SK-N-SH (cell line): Measurements from ENCODE around the gene CUEDC2. TPM values are rescaled to one million over a fixed set of nuclear protein-coding genes. Genes with fewer than 3 reads are reported as not detected.

Experiments
- CTCF ChIA-PET: fragments of 300-600, 350-600 bp; formaldehyde crosslinking; extraction: SDS; loops from one replicate; lab custom pipeline; 2021; lab: Yijun Ruan, JAX
- POLR2A ChIA-PET: fragments of 350-600 bp; sonication (Branson Sonifier 250); formaldehyde crosslinking; extraction: SDS; loops from one replicate; lab custom pipeline; 2020; ENCODE audit warnings: antibody characterized with exemption, inconsistent platforms; lab: Yijun Ruan, JAX
- DNase-seq: peaks from one replicate; pipeline ENCODE4 v3.0.0; 2012
- H2AFZ ChIP-seq: fragments of 200-600 bp; sonication (generic); 2 replicates; pipeline ENCODE4 v1.8.1; 2016; ENCODE audit warnings: antibody characterized with exemption, mild to moderate bottlenecking, low read depth
- H3F3A ChIP-seq: fragments of 200-600 bp; sonication (generic); replicated peaks from 2 replicates; pipeline ENCODE3; 2016; ENCODE audit warnings: antibody characterized with exemption, mild to moderate bottlenecking; ENCODE audit not compliant: insufficient read depth
- H3K27ac ChIP-seq, 2 experiments: fragments of 200-500 bp in 1 of 2; fragments of 200-600 bp in 1 of 2; sonication (Bioruptor generic) in 1 of 2; sonication (generic), shearing (Covaris generic) in 1 of 2; 2 replicates each; pipeline versions ENCODE4 v1.5.1 to v1.6.1; 2014 to 2016; ENCODE audit warnings: low read depth in 2 of 2, inconsistent platforms in 1 of 2, low read length in 1 of 2, mild to moderate bottlenecking in 1 of 2, mixed read lengths in 1 of 2
- H3K27me3 ChIP-seq: fragments of 200-600 bp; sonication (generic), shearing (Covaris generic); 2 replicates; pipeline ENCODE4 v1.6.1; 2016; ENCODE audit warnings: mixed run types; ENCODE audit not compliant: insufficient read depth
- H3K36me3 ChIP-seq, 2 experiments: fragments of 200-500 bp in 1 of 2; fragments of 200-600 bp in 1 of 2; sonication (Bioruptor generic) in 1 of 2; sonication (generic) in 1 of 2; replicated peaks in 1 of 2; 2 replicates each; pipeline versions ENCODE3 to v1.5.1; 2014 to 2016; ENCODE audit warnings: low read length in 1 of 2, mild to moderate bottlenecking in 1 of 2; ENCODE audit not compliant: insufficient read depth in 2 of 2, control insufficient read depth in 1 of 2
- H3K4me1 ChIP-seq, 2 experiments: fragments of 200-500 bp in 1 of 2; fragments of 200-600 bp in 1 of 2; sonication (Bioruptor generic) in 1 of 2; sonication (generic), shearing (Covaris generic) in 1 of 2; 2 replicates each; pipeline versions ENCODE4 v1.5.1 to v1.6.1; 2014 to 2016; ENCODE audit warnings: low read depth in 1 of 2, low read length in 1 of 2, mixed run types in 1 of 2; ENCODE audit not compliant: insufficient read depth in 2 of 2, control insufficient read depth in 1 of 2
- H3K4me2 ChIP-seq: fragments of 200-600 bp; sonication (generic), shearing (Covaris generic); 2 replicates; pipeline ENCODE4 v1.6.1; 2017; ENCODE audit warnings: mixed run types
- H3K4me3 ChIP-seq, 2 experiments: fragments of 200-500 bp in 1 of 2; fragments of 200-600 bp in 1 of 2; sonication (Bioruptor generic) in 1 of 2; sonication (generic), shearing (Covaris generic) in 1 of 2; 2 replicates each; pipeline versions ENCODE4 v1.5.1 to v1.8.1; 2014 to 2016; ENCODE audit warnings: low read depth in 2 of 2, inconsistent platforms in 1 of 2, low read length in 1 of 2, mild to moderate bottlenecking in 1 of 2, mixed read lengths in 1 of 2, moderate library complexity in 1 of 2
- H3K79me2 ChIP-seq: fragments of 200-600 bp; sonication (generic); 2 replicates; pipeline ENCODE4 v1.8.1; 2017; ENCODE audit warnings: mild to moderate bottlenecking; ENCODE audit not compliant: insufficient read depth
- H3K9ac ChIP-seq: fragments of 200-600 bp; sonication (generic); 2 replicates; pipeline ENCODE4 v1.6.1; 2017; ENCODE audit warnings: mixed run types
- H3K9me2 ChIP-seq: fragments of 200-600 bp; sonication (generic); 2 replicates; pipeline ENCODE4 v1.6.1; 2017; ENCODE audit warnings: mixed run types
- H3K9me3 ChIP-seq: fragments of 200-600 bp; sonication (generic); 2 replicates; pipeline ENCODE4 v1.6.1; 2017; ENCODE audit warnings: mixed run types, mild to moderate bottlenecking, moderate library complexity
- H4K20me1 ChIP-seq: fragments of 200-600 bp; sonication (generic); 2 replicates; pipeline ENCODE4 v1.6.1; 2017; ENCODE audit warnings: mild to moderate bottlenecking, mixed run types; ENCODE audit not compliant: insufficient read depth
- CHD2 ChIP-seq: fragments of 150-350 bp; IDR thresholded peaks from 2 replicates; pipeline ENCODE4 v1.6.1; 2018; ENCODE audit warnings: low read length; ENCODE audit not compliant: partially characterized antibody
- EP300 ChIP-seq, 2 experiments: IDR thresholded peaks; 2 replicates each; pipeline versions ENCODE4 v1.4.0 to v1.6.1; 2012; ENCODE audit warnings: borderline replicate concordance in 1 of 2, low read depth in 1 of 2, low read length in 1 of 2
- GABPA ChIP-seq: IDR thresholded peaks from 2 replicates; pipeline ENCODE4 v1.4.0; 2012; ENCODE audit warnings: low read depth, mild to moderate bottlenecking
- JUND ChIP-seq: IDR thresholded peaks from 2 replicates; pipeline ENCODE4 v1.4.0; 2012
- MXI1 ChIP-seq: IDR thresholded peaks from 2 replicates; pipeline ENCODE4 v1.6.1; 2012; ENCODE audit warnings: mild to moderate bottlenecking, low read depth, low read length, improper control_type of control experiment
- NFIC ChIP-seq: IDR thresholded peaks from 2 replicates; pipeline ENCODE4 v1.4.0; 2012; ENCODE audit warnings: borderline replicate concordance
- POLR2AphosphoS5 ChIP-seq: IDR thresholded peaks from 2 replicates; pipeline ENCODE4 v1.6.1; 2012; ENCODE audit warnings: low read depth, low read length
- RXRA ChIP-seq: IDR thresholded peaks from 2 replicates; pipeline ENCODE4 v1.4.0; 2012; ENCODE audit warnings: low read depth, mild to moderate bottlenecking, borderline replicate concordance
- SIN3A ChIP-seq: IDR thresholded peaks from 2 replicates; pipeline ENCODE4 v1.6.1; 2012; ENCODE audit warnings: low read depth, mild to moderate bottlenecking, low read length, moderate library complexity, borderline replicate concordance
- TCF12 ChIP-seq: IDR thresholded peaks from 2 replicates; pipeline ENCODE4 v1.4.0; 2012
- WGBS: methylation state at CpG from one replicate; pipeline ENCODE4 v1.1.6; 2017; ENCODE audit warnings: low lambda C conversion rate; 5-methylcytosine and 5-hydroxymethylcytosine counted together
- polyA plus RNA-seq, 3 experiments: library from polyadenylated mRNA; depleted of rRNA; stranded (reverse); fragments of >200 nt; gene quantifications; 2 replicates each; pipeline ENCODE4 v1.2.3, GENCODE V29; 2012
- TF ChIP-seq, protein P1 (sequence below): IDR thresholded peaks from 2 replicates; pipeline ENCODE4 v1.6.1; 2012; ENCODE audit warnings: mild to moderate bottlenecking, low read depth, low read length, moderate library complexity
- TF ChIP-seq, protein P2 (sequence below): IDR thresholded peaks from 2 replicates; pipeline ENCODE4 v1.4.0; 2012; ENCODE audit warnings: low read depth, borderline replicate concordance
- TF ChIP-seq, protein P3 (sequence below): fragments of 150-350 bp; IDR thresholded peaks from 2 replicates; pipeline ENCODE4 v1.6.1; 2017; ENCODE audit warnings: antibody characterized with exemption, low read length, low read depth, borderline replicate concordance
- TF ChIP-seq, protein P4 (sequence below): IDR thresholded peaks from 2 replicates; pipeline ENCODE4 v1.4.0; 2012; ENCODE audit warnings: low read depth
- TF ChIP-seq, protein P5 (sequence below): fragments of 150-350 bp; IDR thresholded peaks from 2 replicates; pipeline ENCODE4 v1.6.1; 2016; ENCODE audit warnings: mild to moderate bottlenecking, low read depth, low read length

The CUEDC2 gene
- polyA plus RNA-seq, 1 of the 3 experiments (the other 2 are of a cell fraction): 162 TPM

DNA sequence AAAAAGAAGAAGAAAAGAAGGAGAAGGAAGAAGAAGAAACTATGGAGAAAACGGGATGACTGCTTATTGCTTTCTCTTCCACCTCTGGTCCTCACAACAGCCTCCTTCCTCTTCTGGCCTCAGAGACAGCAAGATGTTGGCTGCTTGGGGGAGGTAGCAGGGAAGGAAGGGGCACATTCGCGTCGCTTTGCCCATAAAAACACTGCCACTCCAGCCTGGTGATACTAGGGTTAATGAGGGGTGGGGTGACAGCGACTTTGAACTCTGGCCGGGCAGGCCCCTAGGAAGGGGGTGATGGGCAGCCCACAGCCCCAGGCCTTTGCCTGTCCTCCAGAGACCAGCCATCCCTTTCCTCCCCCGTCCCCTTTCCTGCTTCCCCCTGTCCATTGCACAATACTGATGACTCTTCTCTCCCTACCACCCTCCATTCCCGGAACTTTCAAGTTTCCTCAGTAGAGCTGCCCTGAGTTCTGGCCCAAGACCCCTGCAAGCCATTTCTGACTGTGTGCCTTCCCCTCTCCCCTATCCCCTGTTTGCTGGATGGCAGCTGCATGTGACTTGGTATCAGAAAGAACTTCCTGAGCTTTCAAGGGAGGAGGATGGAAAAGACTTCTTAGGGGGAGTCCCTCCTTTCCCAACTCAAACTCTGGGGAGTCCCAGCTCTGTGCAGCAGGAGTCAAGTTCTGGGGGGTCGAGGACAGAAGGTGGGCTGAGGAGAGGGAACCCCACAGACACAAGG lies 2.2 kb upstream of the CUEDC2 start:
- POLR2A ChIA-PET: interaction anchor here (1.2 to 2.5 kb wide), 2 partner anchors 12 to 17 kb away, joined by 4 to 8 read pairs; partner anchors contain the start of gene C10orf95
- H3K4me3 ChIP-seq: no peak overlapping the region

More for the DNA sequence above, 2.2 kb upstream of the CUEDC2 start:
- Histone ChIP-seq H3K9me3 (no peaks in the 10 kb centered on the region), H3K27me3 (no peaks in the 10 kb centered on the region), H2AFZ (no peak overlapping the region), H3K27ac (no peak overlapping the region), H3K9ac (no peak overlapping the region), H3K4me2 (no peak overlapping the region), H3K79me2 (peaks cover 14% of the 10 kb centered on the region), H3K4me1 (peaks cover 0 to 6% of the 10 kb centered on the region in 2 experiments; a peak in 1 of 4 replicates), H3F3A (no peaks in the 10 kb centered on the region), H4K20me1 (no peaks in the 10 kb centered on the region), H3K36me3 (peaks cover 0 to 3% of the 10 kb centered on the region in 2 experiments), H3K9me2 (no peaks in the 10 kb centered on the region)
- TF ChIP-seq, protein P1, sequence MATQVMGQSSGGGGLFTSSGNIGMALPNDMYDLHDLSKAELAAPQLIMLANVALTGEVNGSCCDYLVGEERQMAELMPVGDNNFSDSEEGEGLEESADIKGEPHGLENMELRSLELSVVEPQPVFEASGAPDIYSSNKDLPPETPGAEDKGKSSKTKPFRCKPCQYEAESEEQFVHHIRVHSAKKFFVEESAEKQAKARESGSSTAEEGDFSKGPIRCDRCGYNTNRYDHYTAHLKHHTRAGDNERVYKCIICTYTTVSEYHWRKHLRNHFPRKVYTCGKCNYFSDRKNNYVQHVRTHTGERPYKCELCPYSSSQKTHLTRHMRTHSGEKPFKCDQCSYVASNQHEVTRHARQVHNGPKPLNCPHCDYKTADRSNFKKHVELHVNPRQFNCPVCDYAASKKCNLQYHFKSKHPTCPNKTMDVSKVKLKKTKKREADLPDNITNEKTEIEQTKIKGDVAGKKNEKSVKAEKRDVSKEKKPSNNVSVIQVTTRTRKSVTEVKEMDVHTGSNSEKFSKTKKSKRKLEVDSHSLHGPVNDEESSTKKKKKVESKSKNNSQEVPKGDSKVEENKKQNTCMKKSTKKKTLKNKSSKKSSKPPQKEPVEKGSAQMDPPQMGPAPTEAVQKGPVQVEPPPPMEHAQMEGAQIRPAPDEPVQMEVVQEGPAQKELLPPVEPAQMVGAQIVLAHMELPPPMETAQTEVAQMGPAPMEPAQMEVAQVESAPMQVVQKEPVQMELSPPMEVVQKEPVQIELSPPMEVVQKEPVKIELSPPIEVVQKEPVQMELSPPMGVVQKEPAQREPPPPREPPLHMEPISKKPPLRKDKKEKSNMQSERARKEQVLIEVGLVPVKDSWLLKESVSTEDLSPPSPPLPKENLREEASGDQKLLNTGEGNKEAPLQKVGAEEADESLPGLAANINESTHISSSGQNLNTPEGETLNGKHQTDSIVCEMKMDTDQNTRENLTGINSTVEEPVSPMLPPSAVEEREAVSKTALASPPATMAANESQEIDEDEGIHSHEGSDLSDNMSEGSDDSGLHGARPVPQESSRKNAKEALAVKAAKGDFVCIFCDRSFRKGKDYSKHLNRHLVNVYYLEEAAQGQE: no peak
- TF ChIP-seq CHD2 (no peak), TCF12 (no peak), JUND (no peak), SIN3A (no peak), GABPA (no peak), MXI1 (no peak), NFIC (no peak), RXRA (no peak), EP300 (IDR thresholded peaks at IDR 0.05; ENCODE audit: borderline replicate concordance in 1 of 2, low read depth in 1 of 2, low read length in 1 of 2) (no peak), POLR2AphosphoS5 (no peak)
- TF ChIP-seq, protein P2, sequence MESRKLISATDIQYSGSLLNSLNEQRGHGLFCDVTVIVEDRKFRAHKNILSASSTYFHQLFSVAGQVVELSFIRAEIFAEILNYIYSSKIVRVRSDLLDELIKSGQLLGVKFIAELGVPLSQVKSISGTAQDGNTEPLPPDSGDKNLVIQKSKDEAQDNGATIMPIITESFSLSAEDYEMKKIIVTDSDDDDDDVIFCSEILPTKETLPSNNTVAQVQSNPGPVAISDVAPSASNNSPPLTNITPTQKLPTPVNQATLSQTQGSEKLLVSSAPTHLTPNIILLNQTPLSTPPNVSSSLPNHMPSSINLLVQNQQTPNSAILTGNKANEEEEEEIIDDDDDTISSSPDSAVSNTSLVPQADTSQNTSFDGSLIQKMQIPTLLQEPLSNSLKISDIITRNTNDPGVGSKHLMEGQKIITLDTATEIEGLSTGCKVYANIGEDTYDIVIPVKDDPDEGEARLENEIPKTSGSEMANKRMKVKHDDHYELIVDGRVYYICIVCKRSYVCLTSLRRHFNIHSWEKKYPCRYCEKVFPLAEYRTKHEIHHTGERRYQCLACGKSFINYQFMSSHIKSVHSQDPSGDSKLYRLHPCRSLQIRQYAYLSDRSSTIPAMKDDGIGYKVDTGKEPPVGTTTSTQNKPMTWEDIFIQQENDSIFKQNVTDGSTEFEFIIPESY: no peak
- TF ChIP-seq, protein P3, sequence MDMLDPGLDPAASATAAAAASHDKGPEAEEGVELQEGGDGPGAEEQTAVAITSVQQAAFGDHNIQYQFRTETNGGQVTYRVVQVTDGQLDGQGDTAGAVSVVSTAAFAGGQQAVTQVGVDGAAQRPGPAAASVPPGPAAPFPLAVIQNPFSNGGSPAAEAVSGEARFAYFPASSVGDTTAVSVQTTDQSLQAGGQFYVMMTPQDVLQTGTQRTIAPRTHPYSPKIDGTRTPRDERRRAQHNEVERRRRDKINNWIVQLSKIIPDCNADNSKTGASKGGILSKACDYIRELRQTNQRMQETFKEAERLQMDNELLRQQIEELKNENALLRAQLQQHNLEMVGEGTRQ: no peak
- TF ChIP-seq, protein P4, sequence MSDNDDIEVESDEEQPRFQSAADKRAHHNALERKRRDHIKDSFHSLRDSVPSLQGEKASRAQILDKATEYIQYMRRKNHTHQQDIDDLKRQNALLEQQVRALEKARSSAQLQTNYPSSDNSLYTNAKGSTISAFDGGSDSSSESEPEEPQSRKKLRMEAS: no peak
- TF ChIP-seq, protein P5, sequence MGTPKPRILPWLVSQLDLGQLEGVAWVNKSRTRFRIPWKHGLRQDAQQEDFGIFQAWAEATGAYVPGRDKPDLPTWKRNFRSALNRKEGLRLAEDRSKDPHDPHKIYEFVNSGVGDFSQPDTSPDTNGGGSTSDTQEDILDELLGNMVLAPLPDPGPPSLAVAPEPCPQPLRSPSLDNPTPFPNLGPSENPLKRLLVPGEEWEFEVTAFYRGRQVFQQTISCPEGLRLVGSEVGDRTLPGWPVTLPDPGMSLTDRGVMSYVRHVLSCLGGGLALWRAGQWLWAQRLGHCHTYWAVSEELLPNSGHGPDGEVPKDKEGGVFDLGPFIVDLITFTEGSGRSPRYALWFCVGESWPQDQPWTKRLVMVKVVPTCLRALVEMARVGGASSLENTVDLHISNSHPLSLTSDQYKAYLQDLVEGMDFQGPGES: no peak
- 55% methylated on average over 9 of the region's 9 CpGs for WGBS
- CTCF ChIA-PET: interaction anchor here (1.2 to 3.7 kb wide), 4 partner anchors 12 to 41 kb away, joined by 3 to 23 read pairs (median 7); partner anchors contain the start of gene FBXL15
- no peak for DNase-seq
